HG03025 (cell line): ENCODE measurements around the gene CLN6.
A peak's percentile ranks its signal among the peaks of the same experiment; 100 is the strongest.
"Not testable (repeated sequence)": the region's sequence is repeated elsewhere in the genome, so short reads cannot be mapped to it uniquely, and the experiment has no call there.

Experiments used
- ATAC-seq: cut with Tn5 transposase; IDR thresholded peaks from one replicate; pipeline ENCODE4 v1.9.1; 2021; ENCODE audit warnings: mild to moderate bottlenecking, moderate library complexity; ENCODE audit not compliant: unreplicated experiment, low FRiP score

Gene CLN6

DNA sequence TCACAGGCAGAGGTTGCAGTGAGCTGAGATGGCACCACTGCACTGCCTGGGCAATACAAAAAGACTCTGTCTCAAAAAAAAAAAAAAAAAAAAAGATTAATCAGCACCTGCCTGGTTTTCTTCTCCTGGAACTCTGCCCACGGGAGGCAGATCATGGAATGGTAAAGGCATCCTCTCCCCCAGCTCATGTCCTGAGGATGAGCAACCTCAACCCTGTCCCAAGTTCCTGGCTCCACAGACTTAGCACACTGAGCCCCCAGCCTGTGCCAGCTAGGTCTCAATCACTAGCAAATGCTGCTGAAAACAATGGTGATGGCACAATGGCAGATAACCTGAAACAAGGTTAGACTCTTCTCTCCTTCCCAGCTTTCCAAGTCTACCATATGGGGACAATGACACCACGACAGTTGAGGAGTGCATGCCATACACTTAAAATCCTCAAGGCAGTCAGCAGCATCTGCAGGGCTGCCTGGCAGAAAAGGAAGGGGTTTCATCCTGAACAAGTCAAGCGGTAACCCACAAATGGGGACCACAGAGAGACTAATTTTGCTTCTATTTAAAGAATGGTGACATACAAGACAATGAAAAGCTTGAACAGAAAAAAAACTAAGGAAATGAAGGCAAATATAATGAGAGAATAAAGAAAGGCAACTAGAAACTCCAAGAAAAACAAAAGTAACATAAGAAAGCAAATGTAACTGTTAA, 4.8 kb downstream of the CLN6 start:
- ATAC-seq, result no peak

DNA sequence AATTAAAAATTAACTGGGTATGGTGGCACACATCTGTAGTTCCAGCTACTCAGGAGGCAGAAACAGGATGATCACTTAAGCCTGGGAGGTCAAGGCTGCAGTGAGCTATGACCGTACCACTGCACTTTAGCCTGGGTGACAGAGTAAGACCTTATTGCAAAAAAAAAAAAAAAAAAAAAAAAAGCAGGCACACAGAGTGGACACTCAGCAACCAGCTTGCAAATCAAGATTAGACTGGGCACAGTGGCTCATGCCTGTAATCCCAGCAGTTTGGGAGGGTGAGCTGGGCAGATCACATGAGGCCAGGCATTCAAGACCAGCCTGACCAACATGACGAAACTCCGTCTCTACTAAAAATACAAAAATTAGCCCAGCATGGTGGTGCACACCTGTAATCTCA, 5.4 kb downstream of the CLN6 start:
- no peak for ATAC-seq

DNA sequence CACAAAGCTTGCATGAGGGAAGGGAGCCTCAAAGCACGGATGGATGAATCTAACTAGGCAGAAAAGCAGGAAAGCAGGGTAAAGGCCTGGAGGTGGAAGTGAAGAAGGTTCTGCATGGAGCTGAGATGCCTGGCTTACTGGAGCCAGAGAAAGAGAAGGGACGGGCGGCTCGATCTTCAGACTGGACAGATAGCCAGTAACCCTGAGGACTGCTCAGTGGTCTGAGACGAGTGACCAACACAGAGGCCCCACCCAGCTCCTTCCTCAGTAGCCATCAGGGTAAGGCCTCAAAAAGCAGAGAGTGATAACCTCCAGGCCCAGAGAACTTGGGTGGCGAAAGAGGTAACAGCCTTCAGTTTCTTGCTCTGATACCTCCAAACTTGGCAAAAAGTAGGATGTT, 6.4 kb downstream of the CLN6 start:
- no peak for ATAC-seq

DNA sequence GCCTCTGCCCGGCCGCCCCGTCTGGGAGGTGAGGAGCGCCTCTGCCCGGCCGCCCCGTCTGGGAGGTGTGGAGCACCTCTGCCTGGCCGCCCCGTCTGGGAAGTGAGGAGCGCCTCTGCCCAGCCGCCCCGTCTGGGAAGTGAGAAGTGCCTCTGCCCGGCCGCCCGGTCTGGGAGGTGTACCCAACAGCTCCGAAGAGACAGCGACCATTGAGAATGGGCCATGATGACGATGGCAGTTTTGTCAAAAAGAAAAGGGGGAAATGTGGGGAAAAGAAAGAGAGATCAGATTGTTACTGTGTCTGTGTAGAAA, 7.1 kb downstream of the CLN6 start:
- ATAC-seq, result not testable (repeated sequence)

DNA sequence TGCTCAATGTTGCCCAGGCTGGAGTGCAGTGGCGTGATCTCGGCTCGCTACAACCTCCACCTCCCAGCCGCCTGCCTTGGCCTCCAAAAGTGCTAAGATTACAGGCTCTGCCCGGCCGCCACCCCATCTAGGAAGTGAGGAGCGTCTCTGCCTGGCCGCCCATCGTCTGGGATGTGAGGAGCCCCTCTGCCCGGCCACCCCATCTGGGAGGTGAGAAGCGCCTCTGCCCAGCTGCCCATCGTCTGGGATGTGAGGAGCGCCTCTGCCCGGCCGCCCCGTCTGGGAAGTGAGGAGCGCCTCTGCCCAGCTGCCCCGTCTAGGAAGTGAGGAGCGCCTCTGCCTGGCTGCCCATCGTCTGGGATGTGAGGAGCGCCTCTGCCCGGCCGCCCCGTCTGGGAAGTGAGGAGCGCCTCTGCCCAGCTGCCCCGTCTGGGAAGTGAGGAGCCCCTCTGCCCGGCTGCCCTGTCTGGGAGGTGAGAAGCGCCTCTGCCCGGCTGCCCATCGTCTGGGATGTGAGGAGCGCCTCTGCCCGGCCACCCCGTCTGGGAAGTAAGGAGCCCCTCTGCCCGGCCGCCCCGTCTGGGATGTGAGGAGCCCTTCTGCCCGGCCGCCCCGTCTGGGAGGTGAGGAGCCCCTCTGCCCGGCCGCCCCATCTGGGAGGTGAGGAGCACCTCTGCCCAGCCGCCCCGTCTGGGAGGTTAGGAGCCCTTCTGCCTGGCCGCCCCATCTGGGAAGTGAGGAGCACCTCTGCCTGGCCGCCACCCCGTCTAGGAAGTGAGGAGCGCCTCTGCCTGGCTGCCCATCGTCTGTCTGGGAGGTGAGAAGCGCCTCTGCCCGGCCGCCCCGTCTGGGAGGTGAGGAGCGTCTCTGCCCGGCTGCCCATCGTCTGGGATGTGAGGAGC, 7.7 kb downstream of the CLN6 start:
- ATAC-seq, result not testable (repeated sequence)

DNA sequence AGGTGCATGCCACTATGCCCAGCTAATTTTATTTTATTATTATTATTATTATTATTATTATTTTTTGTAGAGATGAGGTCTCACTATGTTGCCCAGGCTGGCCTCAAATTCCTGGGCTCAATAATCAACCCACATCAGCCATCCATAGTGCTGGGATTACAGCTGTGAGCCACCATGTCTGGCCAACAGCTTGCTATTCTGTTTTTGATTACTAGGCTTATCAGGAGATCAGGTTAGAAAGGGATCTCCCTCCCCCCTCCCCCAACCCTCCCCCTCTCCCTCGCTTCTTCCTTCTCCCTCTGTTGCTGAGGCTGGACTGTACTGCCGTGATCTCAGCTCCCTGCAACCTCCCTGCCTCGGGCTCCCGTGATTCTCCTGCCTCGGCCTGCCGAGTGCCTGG, 8.6 kb downstream of the CLN6 start:
- no peak for ATAC-seq

DNA sequence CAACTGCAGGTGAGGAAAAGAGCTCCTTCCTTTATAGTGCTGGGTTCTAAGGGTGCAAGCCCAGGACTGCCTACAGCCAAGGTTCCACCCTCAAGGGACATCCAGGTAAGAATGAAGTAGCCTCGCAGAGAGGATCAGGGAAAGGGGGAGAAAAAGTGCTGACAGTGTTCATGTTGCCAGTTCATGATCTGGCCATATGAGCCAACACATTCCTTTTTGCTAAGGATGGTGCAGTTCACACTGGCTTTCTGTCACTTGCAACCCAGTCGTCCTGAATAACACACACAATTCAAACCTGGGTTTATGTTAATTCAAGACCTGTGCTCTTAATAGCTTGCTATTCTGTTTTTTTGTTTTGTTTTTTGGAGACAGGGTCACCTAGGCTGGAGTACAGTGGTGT, 9.0 kb downstream of the CLN6 start:
- no peak for ATAC-seq

DNA sequence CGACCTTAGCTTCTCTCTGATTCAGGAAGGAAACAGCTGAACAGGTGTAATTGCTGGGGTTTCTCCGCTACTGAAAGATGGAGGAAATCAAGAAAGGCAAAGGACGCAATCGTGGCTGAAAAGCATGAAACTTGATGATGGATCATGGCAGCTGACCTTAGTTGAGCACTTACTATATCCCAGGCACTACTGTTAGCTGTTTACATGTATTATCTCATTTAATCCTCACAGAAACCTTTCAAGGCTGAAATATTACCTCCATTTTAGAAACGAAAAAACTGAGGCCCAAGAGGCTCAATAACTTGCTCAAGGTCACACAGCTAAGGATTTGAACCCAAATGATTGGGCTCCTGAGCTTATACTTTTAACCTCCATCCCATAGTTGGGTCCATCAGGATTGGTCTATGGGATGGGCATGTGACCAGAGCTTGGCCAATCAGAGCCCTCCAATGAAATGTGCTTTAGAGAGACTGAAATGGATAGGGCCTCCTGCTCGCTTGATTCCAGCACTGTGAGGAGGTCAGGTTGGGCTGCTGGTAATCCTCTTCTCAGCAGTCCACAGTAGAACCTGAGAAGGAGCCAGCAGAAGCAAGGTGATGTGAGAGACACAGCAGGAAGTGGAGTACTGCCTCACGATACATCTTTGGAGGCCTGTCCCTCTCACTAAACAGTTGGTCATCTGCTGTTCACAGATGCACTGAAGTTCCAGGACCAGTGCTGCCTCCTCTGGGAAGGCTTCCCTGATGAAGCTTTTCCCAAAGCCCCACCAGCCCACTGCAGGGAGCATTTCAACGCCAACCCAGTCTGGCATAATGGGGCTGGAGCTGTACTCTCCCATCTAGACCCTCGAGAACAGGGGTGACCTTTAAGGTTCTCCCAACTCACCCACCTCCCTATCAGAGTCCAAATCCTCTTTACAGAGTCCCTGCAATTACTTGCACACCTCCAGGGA, 10.4 kb downstream of the CLN6 start:
- ATAC-seq, result no peak

DNA sequence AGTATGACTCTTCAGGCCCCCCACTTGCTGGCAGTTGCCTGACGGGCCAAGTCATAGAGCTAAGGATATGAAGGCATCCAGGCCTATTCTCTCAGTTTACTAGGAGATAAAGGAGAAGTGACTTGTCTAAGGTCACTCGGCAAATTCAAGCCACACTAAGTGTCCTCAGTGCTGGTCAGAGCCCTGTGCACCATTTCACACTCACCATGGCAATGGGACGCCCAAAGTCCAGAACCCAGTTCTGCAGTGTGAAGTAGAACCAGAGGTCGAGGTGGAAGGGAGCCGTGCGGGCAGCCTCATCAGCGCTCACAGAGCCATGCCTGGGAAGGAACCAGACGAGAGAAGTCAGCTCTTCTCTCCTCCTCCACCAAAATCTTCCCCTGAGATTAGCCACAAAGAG, 11.2 kb downstream of the CLN6 start:
- ATAC-seq, result no peak

DNA sequence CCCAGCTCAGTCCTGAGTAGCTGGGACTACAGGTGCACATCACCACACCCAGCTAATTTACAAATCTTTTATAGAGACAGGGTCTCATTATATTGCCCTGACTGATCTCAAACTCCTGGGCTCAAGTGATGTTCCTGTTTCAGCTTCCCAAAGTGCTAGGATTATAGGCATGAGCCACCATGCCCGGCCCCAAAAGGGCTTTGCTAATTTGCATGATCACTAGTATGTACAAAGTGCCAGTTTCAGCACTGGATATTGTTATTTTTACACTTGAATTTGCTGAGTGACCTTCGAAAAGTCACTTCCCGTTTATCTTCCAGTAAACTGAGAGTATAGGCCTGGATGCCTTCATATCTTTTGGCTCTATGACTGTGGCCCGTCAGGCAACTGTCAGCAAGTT, 12.2 kb downstream of the CLN6 start:
- ATAC-seq, result no peak

DNA sequence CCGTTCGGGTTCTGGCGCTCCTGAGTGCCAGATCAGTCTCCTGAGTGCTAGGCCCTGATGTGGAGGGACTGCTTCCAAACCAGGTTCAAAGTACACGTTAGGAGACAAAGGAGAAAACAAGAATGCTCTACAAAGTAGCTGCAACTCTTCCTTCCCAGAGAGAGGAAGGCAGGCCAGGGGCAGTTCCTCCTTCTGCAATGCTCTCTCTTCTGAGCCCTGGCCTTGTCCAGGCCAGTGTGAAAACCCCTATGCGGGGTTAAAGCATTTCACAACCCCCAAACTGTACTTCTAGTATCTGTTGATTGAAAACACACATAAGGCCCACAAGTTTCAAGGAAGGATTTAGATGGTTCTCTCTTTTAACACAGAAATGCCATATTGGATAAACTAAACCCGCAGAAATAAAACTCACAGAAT, 14.7 kb downstream of the CLN6 start:
- ATAC-seq, result no peak

DNA sequence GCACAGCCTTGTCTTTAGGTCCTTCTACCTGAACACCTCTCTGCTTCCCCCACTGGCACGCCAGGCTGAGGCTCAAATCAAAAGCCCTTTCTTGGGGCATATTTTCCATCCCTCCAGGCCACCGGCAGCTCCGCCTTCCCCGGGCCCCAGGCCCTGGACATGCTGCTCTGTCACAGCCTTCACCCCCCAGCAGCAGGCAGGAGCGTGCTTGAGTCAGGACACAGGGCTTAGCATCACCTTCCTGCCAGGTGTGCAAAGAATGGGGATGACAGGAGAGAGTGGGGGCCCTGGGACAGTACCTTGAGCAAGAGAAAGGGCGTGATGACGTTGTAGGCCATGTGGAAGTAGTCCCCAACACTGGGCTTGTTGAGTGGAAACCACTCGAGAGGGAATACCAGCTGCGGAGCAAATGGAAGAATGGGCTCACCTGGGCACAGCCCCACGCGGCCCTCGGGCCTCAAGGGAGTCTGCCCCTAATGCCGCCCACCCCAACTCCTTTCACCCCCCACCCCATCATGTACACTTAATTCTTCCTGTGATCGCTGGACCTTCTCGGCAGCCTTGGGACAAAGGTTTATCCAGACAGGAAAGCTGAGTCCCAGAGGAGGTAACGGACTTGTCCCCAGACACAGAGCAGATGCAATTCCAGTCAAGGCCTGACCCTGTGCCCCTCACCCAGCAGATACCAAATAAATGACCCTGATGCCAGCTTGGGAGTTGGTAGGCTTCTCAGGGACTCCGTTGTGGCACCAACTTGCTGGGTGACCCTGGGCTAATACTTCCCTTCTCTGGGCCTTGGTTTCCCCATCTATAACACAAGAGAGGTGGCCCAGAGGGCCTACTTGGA, 15.3 kb downstream of the CLN6 start:
- no peak for ATAC-seq

DNA sequence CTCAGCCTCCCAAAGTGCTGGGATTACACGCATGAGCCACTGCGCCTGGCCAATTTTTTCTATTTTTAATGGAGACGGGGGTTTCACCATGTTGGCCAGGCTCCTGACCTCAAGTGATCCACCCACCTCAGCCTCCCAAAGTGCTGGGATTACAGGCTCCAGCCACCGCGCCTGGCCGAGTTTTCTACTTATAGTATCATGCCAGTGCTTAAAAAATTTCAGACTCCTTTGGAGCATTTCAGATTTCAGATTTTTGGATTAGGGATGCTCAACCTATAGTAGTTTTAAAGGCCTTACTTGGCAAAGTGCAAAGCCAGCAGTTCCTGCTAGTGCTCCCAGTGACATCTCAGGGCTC, 16.1 kb downstream of the CLN6 start:
- ATAC-seq, result not testable (repeated sequence)

DNA sequence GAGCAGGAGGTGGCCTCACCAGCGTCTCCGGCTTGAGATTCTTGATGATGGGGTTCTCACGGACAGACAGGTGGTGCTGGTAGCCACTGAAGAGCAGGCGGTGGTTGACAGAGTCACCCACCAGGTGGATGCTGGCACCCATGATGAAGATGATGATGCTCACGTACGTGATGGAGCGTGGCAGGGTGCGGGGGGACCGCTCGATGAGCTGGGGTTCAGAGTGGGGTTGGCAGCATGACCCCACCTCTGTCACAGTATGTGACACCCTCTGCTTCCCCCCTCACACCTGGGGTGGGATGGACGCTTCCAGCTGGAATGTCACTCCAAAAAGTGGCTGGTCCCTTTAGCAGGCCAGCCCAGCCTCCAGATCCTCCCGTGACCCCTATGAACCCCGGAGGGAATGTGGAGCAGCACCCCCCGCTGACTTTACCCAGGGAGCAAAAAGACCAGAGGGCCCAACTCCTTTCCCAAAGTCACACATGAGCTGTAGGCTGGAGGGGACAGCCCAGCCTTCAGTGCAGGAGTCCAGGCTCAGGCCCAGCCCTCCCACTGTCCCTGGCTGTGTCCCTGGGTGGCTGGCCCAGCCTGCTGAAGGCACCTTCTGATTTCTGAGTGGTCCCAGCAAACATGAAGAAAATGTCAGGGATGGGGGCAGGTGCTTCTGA, 17.7 kb downstream of the CLN6 start:
- no peak for ATAC-seq

DNA sequence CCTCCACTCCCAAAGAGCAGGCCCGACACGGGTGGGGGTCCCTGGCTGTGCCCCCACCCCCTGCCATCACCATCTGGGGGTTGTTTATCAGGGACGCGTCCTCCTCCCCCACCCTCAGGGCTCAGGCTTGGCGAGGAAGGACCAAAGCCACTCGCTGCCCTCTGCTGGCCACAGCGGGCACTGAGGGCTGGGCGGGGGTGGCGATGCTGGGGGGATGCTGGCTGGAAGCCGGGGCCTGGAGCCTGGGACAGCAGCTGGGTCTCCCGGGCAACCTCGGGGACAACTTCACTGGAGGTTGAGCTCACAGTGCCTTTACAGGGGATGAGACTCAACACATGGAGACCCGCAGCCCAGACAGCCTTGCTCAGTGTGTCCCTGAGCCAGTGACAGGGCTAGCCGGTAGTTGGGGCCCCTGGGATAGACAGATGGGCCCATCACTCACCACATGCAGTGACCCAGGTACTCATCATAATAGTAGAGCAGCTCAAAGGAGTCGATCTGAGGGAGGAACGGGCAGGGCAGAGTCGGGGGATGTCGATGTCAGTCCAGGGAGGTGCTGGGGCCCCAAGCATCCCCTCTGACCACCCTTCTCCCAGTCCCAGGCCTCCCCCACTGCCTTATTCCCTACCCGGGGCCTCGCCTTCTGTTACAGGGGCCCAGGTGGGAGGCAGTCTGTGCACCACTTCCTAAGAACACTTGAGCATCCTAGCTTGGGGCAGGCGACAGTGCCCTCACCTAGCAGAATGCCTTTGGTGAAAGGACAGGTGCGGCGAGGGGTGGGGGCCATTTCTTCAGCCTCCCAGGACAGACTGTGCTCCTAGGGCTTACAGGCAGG, 18.5 kb downstream of the CLN6 start:
- no peak for ATAC-seq

DNA sequence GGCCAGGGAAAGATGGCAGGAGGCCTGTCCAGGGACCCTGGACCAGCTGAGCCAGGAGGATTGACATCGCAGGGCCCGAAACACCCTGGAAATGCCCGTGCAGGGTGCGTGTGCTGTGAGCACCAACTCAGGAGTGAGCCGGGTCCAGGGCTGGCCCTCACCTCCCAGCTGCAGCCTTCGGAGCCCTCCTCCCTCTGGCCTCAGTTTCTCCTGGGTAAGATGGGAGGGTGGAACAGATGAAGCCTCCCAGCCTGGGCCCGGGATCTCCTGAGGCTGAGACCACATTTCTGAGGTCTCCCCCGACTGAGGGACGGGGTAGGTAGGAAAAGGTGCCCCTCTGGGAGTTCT, 19.1 kb downstream of the CLN6 start:
- ATAC-seq, result no peak

DNA sequence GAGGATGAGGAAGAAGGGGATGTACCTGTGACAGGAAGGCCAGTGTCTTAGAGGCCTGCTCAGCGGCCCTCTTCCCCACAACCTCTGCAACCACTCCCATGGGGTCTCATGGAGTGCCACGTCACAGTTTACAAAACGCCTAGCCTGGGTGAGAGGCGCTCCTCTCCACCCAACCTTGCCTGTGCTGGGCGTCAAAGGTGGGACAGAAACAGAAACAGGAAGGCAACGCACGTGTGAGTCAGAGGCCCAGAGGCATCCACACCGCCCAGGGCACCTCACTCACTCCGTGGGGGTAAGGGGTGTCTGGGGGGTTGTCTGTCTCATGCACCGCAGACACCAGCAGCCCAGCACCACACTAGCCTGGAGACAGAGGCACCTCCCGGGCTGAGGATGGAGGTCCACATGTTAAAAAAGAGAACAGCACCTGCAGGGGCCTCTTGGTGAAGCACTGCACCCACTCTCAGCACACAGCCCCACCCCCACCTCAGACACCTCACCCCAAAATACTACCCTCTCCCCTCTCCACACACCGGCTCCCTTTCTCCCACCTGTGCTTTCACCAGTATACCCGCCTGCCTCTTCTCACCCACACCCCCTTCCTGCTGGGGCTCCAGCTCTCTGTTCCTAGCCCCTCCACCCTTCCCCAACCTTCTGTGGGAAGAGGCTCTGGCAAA, 19.7 kb downstream of the CLN6 start:
- ATAC-seq, result peak; percentile 48

DNA sequence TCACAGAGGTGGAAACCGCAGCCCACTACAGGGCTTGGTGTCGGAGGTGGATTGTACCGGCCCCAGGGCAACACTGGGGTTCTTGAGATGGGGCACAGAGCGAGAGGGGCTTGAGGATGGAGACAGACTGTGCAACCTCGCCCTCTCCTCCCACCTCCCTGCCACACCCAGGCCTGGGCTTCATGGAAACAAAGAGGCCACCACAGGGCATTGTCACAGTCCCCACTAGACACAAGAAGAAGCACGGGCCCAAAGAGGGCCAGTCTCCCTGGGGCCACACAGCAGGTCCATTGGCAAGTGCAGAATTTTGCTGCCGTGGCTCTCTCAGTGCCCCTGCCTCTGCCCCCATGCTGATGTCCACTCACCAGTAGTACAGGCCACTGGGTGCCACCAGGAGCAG, 20.3 kb downstream of the CLN6 start:
- no peak for ATAC-seq
